Endothelial cell of umbilical vein (primary cell): ENCODE data around the gene GALNT13. TPM values are rescaled to one million over a fixed set of nuclear protein-coding genes. Genes with fewer than 3 reads are reported as not detected.

Source experiments
- BruUV-seq: library from RNA; stranded (reverse); fragments of 400-500 nt; replicated peaks from 2 replicates; lab custom pipeline; 2021; lab: Mats Ljungman, UMichigan
- CTCF ChIA-PET: fragments of 300-600, 350-600 bp; sonication (Branson Sonifier 250); formaldehyde crosslinking; loops from one replicate; lab custom pipeline; 2021; ENCODE audit warnings: antibody characterized with exemption, inconsistent platforms; lab: Charles Lee
- POLR2A ChIA-PET: fragments of 300-600, 350-600 bp; sonication (Branson Sonifier 250); formaldehyde crosslinking; loops from one replicate; lab custom pipeline; 2021; ENCODE audit warnings: antibody characterized with exemption, inconsistent platforms; lab: Charles Lee
- DNase-seq: peaks from one replicate; pipeline ENCODE4 v3.0.0-alpha.2; 2011; ENCODE audit warnings: low read depth, low spot score
- FAIRE-seq: peaks from 2 replicates; lab custom pipeline; 2011; peaks lifted over from hg19 to GRCh38; lab: Jason Lieb, UNC
- H2AFZ ChIP-seq: 2 replicates; pipeline ENCODE4 v1.6.0; 2012; ENCODE audit warnings: low read depth, low read length, control low read depth, inconsistent platforms
- H3K27ac ChIP-seq: 2 replicates; pipeline ENCODE4 v1.5.1; 2011; ENCODE audit warnings: low read depth, mild to moderate bottlenecking, control low read depth, low read length, moderate library complexity; ENCODE audit not compliant: insufficient read depth
- H3K27me3 ChIP-seq, 2 experiments: 2 replicates each; pipeline versions ENCODE4 v1.6.0 to v1.6.1; 2011; ENCODE audit warnings: low read length in 2 of 2, mixed read lengths in 1 of 2; ENCODE audit not compliant: control insufficient read depth in 2 of 2, insufficient read depth in 2 of 2
- H3K36me3 ChIP-seq, 2 experiments: 2 replicates in 1 of 2; 3 replicates in 1 of 2; pipeline ENCODE4 v1.5.1; 2011; ENCODE audit warnings: low read length in 2 of 2, mild to moderate bottlenecking in 1 of 2, moderate library complexity in 1 of 2; ENCODE audit not compliant: control insufficient read depth in 2 of 2, insufficient read depth in 2 of 2; ENCODE audit errors: extremely low read depth in 1 of 2
- H3K4me1 ChIP-seq: 3 replicates; pipeline ENCODE4 v1.5.1; 2011; ENCODE audit warnings: mild to moderate bottlenecking, low read length; ENCODE audit not compliant: control insufficient read depth, insufficient read depth; ENCODE audit errors: extremely low read depth
- H3K4me2 ChIP-seq: 2 replicates; pipeline ENCODE4 v1.6.1; 2011; ENCODE audit warnings: low read length, control low read depth, mixed read lengths; ENCODE audit not compliant: insufficient read depth
- H3K4me3 ChIP-seq, 3 experiments: fragments of 200-600 bp in 1 of 3; sonication (generic), shearing (Covaris generic) in 1 of 3; replicated peaks in 1 of 3; 2 replicates each; pipeline ENCODE4 v1.5.1; 2011 to 2016; ENCODE audit warnings: control low read depth in 3 of 3, low read length in 3 of 3, mild to moderate bottlenecking in 2 of 3, inconsistent platforms in 1 of 3, low read depth in 1 of 3, moderate library complexity in 1 of 3; ENCODE audit not compliant: insufficient read depth in 1 of 3
- H3K79me2 ChIP-seq: 2 replicates; pipeline ENCODE4 v1.6.0; 2012; ENCODE audit warnings: low read length, inconsistent platforms; ENCODE audit not compliant: control insufficient read depth, insufficient read depth
- H3K9ac ChIP-seq: replicated peaks from 2 replicates; pipeline ENCODE3; 2011; ENCODE audit warnings: low read length, control low read depth; ENCODE audit not compliant: insufficient read depth; ENCODE audit errors: extremely low read depth
- H3K9me1 ChIP-seq: replicated peaks from 3 replicates; pipeline ENCODE4 v1.6.0; 2011; ENCODE audit warnings: mild to moderate bottlenecking, low read length; ENCODE audit not compliant: control insufficient read depth, insufficient read depth; ENCODE audit errors: extremely low read depth
- H3K9me3 ChIP-seq: replicated peaks from 2 replicates; pipeline ENCODE4 v1.5.1; 2012; ENCODE audit warnings: low read length, inconsistent platforms; ENCODE audit not compliant: control insufficient read depth, insufficient read depth
- H4K20me1 ChIP-seq: replicated peaks from 2 replicates; pipeline ENCODE3; 2011; ENCODE audit warnings: mild to moderate bottlenecking, low read length; ENCODE audit not compliant: control insufficient read depth, insufficient read depth; ENCODE audit errors: extremely low read depth
- EZH2 ChIP-seq: IDR thresholded peaks from 2 replicates; pipeline ENCODE4 v1.6.1; 2012; ENCODE audit warnings: borderline replicate concordance, low read depth, mild to moderate bottlenecking, moderate library complexity, low read length, inconsistent platforms; ENCODE audit not compliant: severe bottlenecking
- FOS ChIP-seq: IDR thresholded peaks from 2 replicates; pipeline ENCODE4 v1.6.1; 2011; ENCODE audit warnings: mild to moderate bottlenecking, low read length, moderate library complexity, borderline replicate concordance; ENCODE audit not compliant: insufficient read depth
- GATA2 ChIP-seq: IDR thresholded peaks from 2 replicates; pipeline ENCODE4 v1.7.0; 2011; ENCODE audit warnings: low read depth, mild to moderate bottlenecking, moderate library complexity, mixed read lengths, low read length; ENCODE audit not compliant: insufficient read length, insufficient read depth
- JUN ChIP-seq: IDR thresholded peaks from 2 replicates; pipeline ENCODE4 v1.6.1; 2011; ENCODE audit warnings: borderline replicate concordance, low read depth; ENCODE audit not compliant: insufficient read length, insufficient read depth
- MYC ChIP-seq: IDR thresholded peaks from one replicate; pipeline ENCODE4 v1.6.1; 2011; ENCODE audit warnings: mild to moderate bottlenecking, low read depth, low read length
- POLR2A ChIP-seq: IDR thresholded peaks from 2 replicates; pipeline ENCODE4 v1.6.1; 2012; ENCODE audit warnings: low read depth, mild to moderate bottlenecking, control low read depth, low read length
- POLR2AphosphoS5 ChIP-seq: IDR thresholded peaks from 2 replicates; pipeline ENCODE4 v1.6.1; 2012; ENCODE audit warnings: low read depth, mild to moderate bottlenecking, control low read depth, low read length, moderate library complexity; ENCODE audit not compliant: insufficient read depth
- dilution Hi-C: fragments of 300-500 bp; cut with MboI; formaldehyde crosslinking; loops from one replicate; pipeline ENCODE4 v1.15.0; 2019; ENCODE audit warnings: low sequenced_read_pairs; ENCODE audit not compliant: extremely low pct_ligation_motif_present
- intact Hi-C: fragments of 100-400 bp; cut with micrococcal nuclease; formaldehyde crosslinking; loops from one replicate; pipeline ENCODE4 v1.10.0; 2022
- polyA plus RNA-seq, 4 experiments: library from polyadenylated mRNA; depleted of rRNA in 3 of 4; stranded (reverse) in 3 of 4; unstranded in 1 of 4; fragments of >200 nt; gene quantifications; 2 replicates each; pipeline versions ENCODE4 v1.2.1 to v1.2.3, GENCODE V29; 2011 to 2012; ENCODE audit warnings: missing spikeins in 1 of 4
- total RNA-seq: library from RNA; stranded (reverse); gene quantifications from 2 replicates; pipeline ENCODE4 v1.2.3, GENCODE V29; 2021
- TF ChIP-seq, protein P1 (sequence below), 2 donors: IDR thresholded peaks; 1 replicate in 1 of 2; 2 replicates in 1 of 2; pipeline ENCODE4 v1.5.1; 2011; ENCODE audit warnings: low read length in 2 of 2, mild to moderate bottlenecking in 2 of 2, moderate library complexity in 2 of 2, control low read depth in 1 of 2, inconsistent platforms in 1 of 2, low read depth in 1 of 2; ENCODE audit not compliant: insufficient read depth in 1 of 2; ENCODE audit errors: extremely low read depth in 1 of 2
- TF ChIP-seq, protein P2 (sequence below): IDR thresholded peaks from 2 replicates; pipeline ENCODE4 v1.6.1; 2011; ENCODE audit not compliant: insufficient read depth, insufficient read length

Gene GALNT13
- total and polyA plus RNA-seq, 2 donors (not counting 3 experiments of a cell fraction or from before 2014, with no cell fraction given) = 0.06 TPM; not detected in 1

GRCh38 chr2:154422251-154422650, 550.5 kb downstream of the GALNT13 start:
- FAIRE-seq (no peak), DNase-seq (no peak)
- Histone ChIP-seq H2AFZ (no peak overlapping the region), H3K4me3 (no peak overlapping the region), H3K4me2 (no peak overlapping the region), H3K9me1 (no peaks in the 10 kb centered on the region), H3K9me3 (no peaks in the 10 kb centered on the region), H3K27me3 (no peaks in the 10 kb centered on the region), H3K79me2 (no peaks in the 10 kb centered on the region), H3K9ac (no peak overlapping the region), H3K36me3 (no peaks in the 10 kb centered on the region), H4K20me1 (no peaks in the 10 kb centered on the region), H3K4me1 (peaks cover 2% of the 10 kb centered on the region), H3K27ac (no peak overlapping the region)
- CTCF ChIA-PET = no interaction called here
- no TSS peak for BruUV-seq
- TF ChIP-seq, protein P1, sequence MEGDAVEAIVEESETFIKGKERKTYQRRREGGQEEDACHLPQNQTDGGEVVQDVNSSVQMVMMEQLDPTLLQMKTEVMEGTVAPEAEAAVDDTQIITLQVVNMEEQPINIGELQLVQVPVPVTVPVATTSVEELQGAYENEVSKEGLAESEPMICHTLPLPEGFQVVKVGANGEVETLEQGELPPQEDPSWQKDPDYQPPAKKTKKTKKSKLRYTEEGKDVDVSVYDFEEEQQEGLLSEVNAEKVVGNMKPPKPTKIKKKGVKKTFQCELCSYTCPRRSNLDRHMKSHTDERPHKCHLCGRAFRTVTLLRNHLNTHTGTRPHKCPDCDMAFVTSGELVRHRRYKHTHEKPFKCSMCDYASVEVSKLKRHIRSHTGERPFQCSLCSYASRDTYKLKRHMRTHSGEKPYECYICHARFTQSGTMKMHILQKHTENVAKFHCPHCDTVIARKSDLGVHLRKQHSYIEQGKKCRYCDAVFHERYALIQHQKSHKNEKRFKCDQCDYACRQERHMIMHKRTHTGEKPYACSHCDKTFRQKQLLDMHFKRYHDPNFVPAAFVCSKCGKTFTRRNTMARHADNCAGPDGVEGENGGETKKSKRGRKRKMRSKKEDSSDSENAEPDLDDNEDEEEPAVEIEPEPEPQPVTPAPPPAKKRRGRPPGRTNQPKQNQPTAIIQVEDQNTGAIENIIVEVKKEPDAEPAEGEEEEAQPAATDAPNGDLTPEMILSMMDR (IDR thresholded peaks at IDR 0.05; ENCODE audit: extremely low read depth in 1 of 2, insufficient read depth in 1 of 2, low read depth in 1 of 2, low read length in 2 of 2) = no peak
- TF ChIP-seq, protein P2, sequence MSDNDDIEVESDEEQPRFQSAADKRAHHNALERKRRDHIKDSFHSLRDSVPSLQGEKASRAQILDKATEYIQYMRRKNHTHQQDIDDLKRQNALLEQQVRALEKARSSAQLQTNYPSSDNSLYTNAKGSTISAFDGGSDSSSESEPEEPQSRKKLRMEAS = no peak
- TF ChIP-seq FOS = no peak
- no peak for TF ChIP-seq JUN
- TF ChIP-seq GATA2 = no peak
- TF ChIP-seq POLR2A = no peak
- no peak for TF ChIP-seq MYC
- no peak for TF ChIP-seq POLR2AphosphoS5
- no peak for TF ChIP-seq EZH2
- POLR2A ChIA-PET = no interaction called here
- intact Hi-C loops (no loop called here), dilution Hi-C loops (no loop called here)
